Measurements from ENCODE around the gene GFRA1.
A peak's percentile ranks its signal among the peaks of the same experiment; 100 is the strongest.
"Not testable (repeated sequence)": the region's sequence is repeated elsewhere in the genome, so short reads cannot be mapped to it uniquely, and the experiment has no call there.

GFRA1 gene

DNA sequence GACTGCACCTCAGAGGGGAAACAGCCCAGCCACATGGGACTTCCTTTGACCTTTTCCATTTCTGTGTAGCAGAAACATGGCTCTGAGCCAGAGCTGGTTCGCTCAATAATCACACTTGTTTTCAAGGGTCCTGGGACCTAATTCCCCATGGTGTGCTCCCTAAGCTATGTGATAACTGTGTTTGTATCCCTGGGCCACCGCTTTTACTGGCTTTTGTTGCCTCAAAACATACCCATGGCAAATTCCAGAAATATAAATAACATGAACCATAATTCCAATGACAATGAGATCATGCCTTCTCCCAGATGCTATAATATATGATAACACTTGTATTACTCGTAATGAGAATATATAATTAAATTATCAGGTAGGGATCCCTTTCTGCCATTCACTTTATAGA is 196.4 kb downstream of the GFRA1 start:
- FAIRE-seq, result no peak

GRCh38 chr10:116073510-116073909 is 199.5 kb downstream of the GFRA1 start:
- no peak for DNase-seq (ENCODE audit: insufficient read length, low spot score)
- no peak for FAIRE-seq

More for the DNA sequence above, 196.4 kb downstream of the GFRA1 start:
- DNase-seq (ENCODE audit: insufficient read length, low spot score), result no peak

- DNase-seq (ENCODE audit: insufficient read length, low spot score) (no peak), FAIRE-seq (no peak)
Measured at GRCh38 chr10:116073001-116073400, 200.0 kb downstream of the GFRA1 start.

GRCh38 chr10:116071453-116072148 is 201.4 kb downstream of the GFRA1 start:
- DNase-seq (ENCODE audit: insufficient read length, low spot score) (no peak), FAIRE-seq (no peak)

DNA sequence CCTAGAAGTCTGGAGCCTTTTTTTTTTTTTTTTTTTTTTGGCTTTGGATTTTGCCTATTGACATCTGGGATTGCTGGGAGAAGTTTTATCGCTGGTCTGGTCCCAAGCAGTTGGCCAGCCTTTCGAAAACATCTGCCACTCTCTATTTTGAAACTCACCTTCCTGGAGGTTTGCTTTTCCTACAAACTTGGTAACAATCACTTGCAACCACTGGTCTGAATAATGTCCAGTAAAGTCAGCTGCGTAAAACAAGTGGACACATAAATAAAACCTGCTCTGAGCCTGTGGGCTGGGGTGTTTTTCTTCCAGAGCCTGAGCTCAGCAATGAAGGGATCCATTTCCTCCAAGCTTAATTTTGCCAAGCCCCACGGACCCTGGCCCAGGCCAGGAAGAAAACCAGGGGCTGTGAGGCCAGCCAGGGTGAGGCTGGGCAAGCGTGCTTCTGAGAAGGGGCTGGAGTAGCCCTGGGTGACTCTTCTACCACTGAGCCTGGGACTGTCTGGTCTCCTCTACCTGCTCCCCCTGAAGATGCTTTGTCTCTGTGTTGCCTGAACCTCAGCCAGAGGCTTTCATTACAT is 202.2 kb downstream of the GFRA1 start:
- FAIRE-seq, result no peak
- DNase-seq (ENCODE audit: insufficient read length, low spot score), result no peak

GRCh38 chr10:116069856-116070255 is 203.2 kb downstream of the GFRA1 start:
- FAIRE-seq, result no peak
- no peak for DNase-seq (ENCODE audit: insufficient read length, low spot score)

GRCh38 chr10:116067825-116068224 is 205.2 kb downstream of the GFRA1 start:
- FAIRE-seq (no peak), DNase-seq (ENCODE audit: insufficient read length, low spot score) (no peak)

DNA sequence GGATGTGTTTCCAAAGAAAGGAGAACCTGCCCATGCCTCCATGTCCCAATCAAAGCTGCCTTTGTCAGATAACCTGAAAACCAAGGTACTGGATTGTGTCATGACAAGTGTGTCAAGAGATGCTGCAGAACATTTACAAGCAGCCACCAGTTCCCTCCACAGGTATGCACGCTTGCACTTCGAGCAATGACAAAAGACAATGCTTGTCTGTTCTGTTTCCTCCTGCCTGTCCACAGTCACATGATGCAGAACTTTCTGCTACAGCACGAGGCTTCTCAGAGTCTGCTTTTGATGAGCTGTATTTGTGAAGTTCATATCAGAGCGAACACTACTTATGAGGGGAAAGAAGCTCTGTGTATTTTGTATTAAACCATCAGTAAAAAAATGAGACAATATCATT is 209.9 kb downstream of the GFRA1 start:
- FAIRE-seq (no peak), DNase-seq (ENCODE audit: insufficient read length, low spot score) (no peak)

DNA sequence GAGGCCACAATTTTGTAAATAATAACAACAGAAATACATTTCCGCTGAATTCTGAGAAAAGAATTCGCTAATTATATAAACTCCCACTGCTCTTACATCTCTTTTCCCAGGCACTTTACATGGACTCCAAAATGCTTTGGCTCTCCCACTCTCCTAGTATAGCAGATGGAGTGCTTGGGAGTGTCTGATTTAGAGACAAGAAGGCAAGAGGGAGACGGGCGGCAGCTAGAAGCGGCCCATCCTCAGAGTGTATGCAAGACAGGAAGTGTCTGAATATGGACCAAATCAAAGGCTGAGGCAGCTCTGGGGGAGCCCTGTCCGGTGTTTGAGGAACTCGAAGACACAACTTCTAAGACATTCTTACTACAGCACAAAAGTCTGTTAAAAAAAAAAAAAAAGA is 212.1 kb downstream of the GFRA1 start:
- no peak for DNase-seq (ENCODE audit: insufficient read length, low spot score)
- FAIRE-seq, result no peak

DNA sequence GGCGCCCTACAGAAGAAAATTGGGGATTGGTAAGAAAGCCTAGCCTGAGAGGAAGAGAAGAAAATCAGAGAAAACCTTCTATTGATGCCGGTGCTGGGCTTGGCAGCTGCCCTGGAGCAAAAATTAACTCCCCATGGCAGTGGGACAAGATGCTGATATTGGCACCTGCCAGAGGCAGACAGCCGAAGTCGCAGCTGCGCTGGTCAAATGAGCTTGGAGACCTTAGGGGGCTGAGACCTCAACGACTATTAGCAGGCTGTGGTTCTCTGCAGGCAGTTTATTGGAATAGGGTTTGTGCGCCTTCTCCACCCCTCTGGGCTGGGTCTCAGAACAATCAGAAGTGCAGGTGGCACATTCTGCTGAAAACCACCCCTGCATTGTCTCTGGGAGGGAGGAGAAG is 213.7 kb downstream of the GFRA1 start:
- no peak for DNase-seq (ENCODE audit: insufficient read length, low spot score)
- no peak for FAIRE-seq

- FAIRE-seq (no peak), DNase-seq (ENCODE audit: insufficient read length, low spot score) (no peak)
Measured at GRCh38 chr10:116056445-116057293, 216.3 kb downstream of the GFRA1 start.

GRCh38 chr10:116055917-116056252 is 217.1 kb downstream of the GFRA1 start:
- FAIRE-seq, result no peak
- DNase-seq (ENCODE audit: insufficient read length, low spot score), result no peak

GRCh38 chr10:116055252-116055916 is 217.6 kb downstream of the GFRA1 start:
- DNase-seq (ENCODE audit: insufficient read length, low spot score) (no peak), FAIRE-seq (no peak)

DNA sequence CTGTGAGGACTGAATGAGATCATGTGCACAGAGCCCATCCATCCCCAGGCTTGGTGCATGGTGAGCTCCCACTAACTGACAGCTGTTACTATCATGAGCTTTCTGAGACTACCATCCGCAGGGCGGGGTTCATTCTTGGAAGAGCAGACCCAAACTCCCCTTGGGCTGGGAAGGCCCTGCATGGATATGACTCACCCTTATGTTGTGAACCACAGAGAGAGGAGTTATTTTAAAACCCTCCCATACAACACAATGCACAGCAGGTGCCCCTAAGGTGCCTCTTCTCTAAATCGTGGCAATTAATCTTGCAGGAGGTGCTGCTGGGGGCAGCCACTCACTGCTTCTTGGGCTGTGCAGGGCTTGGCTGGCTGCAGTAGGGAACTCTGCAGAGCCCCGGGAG is 219.1 kb downstream of the GFRA1 start:
- FAIRE-seq, result no peak
- peak; percentile 3 for DNase-seq (ENCODE audit: insufficient read length, low spot score)

DNA sequence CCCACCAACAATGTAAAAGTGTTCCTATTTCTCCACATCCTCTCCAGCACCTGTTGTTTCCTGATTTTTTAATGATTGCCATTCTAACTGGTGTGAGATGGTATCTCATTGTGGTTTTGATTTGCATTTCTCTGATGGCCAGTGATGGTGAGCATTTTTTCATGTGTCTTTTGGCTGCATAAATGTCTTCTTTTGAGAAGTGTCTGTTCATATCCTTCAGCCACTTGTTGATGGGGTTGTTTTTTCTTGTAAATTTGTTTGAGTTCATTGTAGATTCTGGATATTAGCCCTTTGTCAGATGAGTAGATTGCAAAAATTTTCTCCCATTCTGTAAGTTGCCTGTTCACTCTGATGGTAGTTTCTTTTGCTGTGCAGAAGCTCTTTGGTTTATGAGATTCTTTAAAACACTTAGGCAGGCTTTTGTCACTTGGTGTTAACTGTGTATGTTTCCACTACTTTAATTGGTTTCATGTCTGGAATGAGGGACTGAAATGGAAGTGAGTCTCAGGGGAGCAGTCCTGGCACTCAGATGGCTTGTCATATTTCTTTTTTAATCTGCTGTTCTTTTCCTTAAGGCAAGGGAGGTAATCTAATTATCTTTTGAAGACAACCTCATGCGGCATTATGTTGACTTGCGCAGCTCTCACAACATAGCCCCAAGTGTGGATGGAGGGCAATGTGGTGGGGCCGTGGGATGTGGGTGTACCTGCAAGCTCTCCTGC is 219.8 kb downstream of the GFRA1 start:
- DNase-seq (ENCODE audit: insufficient read length, low spot score); FAIRE-seq: not testable (repeated sequence)

GRCh38 chr10:116052522-116052921 is 220.5 kb downstream of the GFRA1 start:
- not testable (repeated sequence) for DNase-seq (ENCODE audit: insufficient read length, low spot score); FAIRE-seq

DNA sequence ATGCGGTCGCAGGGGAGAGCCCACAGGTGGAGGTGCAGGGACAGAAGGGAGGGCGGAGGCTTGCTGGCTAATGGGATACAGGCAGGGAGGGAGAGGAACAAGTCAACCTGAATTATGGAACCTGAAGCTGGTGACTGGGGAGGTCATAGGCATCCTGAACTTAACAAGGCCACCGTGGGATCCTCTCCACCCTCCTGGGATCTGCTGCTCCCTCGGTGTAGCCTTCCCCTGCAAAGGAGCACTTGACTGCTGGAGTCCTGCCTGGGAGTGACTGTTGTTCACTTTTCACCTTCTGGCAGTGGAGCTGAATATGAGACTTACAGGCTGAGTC is 223.1 kb downstream of the GFRA1 start:
- no peak for FAIRE-seq
- DNase-seq (ENCODE audit: insufficient read length, low spot score), result no peak

GRCh38 chr10:116049158-116049973 is 223.6 kb downstream of the GFRA1 start:
- no peak for DNase-seq (ENCODE audit: insufficient read length, low spot score)
- FAIRE-seq, result no peak

DNA sequence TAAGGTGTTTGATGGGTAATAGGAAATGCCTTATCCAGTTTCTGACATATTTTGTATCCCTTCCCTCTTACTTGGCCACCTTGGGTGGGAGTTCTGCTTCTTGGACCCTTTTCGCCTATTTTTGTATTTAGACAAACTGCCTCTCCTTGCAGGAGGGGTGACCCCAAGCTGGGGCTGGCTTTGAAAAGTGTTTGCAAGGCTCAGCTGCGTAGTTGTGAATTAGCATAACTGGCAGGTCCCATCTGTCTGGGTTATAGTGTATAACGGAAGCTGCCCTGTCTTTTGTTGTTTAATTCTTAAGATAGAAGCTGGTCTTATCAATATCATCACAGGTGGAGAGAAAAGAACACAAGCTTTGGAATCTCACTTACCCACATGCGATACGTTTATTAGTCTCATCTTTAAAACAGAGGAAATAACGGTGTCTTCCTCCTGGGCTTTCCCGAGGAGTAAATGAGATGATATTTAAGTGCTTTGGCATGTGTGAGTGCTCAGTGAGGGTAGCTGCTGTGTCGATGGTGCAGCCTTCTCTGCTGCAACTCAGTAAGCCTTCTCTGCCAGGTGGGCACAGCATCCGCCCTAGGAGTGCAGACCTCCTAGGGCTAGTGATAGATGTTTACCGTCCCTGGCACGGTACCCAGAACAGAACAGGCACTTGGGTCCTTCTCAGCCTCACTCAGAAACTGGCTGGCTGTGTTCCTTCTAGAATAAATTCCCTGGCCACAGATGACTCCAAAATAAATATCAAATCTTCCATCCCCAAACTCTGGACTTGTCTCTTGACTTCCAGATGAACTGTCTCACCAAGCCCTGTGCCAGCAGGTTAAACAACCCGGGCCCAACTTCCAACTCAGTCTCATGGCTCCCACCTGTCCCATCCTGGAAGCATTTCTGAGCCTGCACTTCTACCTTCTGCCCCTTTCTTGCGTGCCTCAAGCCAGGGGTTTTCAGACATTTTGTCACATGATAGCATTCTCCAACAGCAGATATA is 227.3 kb downstream of the GFRA1 start:
- FAIRE-seq, result no peak

More for the DNA sequence above, 227.3 kb downstream of the GFRA1 start:
- no peak for DNase-seq (ENCODE audit: insufficient read length, low spot score)
